EL (cell line): ENCODE measurements around the gene ITGBL1.

Experiments used
- DNase-seq: peaks from one replicate; pipeline ENCODE4 v3.0.0-alpha.2; 2016

Gene ITGBL1

DNA sequence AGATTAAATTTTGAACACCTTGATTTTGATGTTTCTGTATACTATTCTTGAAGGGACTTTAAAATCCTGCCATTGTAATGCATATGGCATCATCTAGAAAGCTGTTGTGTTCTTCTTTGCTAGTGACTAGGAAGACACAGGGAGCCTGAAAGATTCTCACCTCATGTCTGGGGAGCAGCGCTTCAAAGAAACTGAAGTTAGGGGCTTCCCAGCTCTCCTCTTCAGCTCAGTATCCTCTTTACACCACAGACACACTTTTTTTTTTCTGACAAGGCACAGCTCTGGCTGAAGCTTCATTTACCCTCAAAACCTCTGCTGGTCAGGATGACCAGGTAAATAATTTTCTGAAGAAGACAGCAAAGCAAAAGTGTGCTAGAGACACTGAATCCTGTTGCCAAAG is 255.6 kb downstream of the ITGBL1 start:
- DNase-seq = no peak

DNA sequence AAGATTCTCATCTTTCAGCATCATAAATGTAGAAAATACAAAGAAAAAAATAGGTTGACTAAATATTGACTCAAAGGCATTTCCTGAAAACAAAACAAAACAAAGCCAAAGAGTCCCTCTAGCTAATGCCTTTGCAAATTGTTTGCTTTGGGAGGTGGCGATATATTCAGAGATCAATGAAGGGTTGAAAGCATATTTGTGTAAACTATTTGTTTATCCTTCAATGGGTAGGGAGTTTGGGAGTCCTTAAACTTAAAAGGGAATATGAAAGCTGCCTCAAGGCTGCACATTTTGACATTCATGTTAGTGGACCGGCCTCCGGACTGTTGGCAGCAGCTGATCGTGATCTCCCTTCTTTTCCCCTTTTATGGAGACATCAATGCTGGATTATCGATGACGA is 257.5 kb downstream of the ITGBL1 start:
- DNase-seq = no peak

DNA sequence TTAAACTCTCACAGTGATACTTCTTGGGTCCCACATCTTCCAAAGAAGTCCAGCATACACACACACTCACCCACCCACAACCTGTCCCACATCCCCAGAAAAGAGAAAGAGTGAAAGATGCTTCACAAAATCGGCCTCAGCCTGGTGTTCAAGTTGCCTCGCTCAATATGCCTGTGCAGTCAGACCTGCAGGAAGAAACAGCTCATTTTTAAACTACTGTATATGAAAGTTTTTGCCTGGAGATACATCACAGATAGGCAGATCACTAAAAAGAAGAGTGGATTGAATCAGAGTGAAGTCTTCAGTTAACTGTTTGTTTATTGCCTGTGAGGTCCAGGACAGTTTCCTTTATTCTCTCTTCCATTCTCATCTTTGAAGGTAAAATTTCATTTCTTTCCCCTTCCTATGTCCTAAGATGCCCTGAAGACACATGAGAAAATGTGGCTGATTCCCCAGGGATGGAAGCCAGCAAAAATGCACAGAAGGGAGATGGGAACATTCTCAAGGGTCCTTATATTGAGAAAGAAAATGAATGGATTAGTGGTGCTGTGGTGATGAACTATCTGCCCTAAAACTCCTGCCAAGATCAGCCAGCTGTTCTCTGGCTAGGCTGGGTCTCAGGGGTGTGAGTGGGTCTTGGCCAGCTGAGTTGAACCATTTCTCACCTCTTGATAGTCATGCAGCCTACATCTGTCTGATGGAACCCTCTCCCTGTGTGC is 259.0 kb downstream of the ITGBL1 start:
- DNase-seq = no peak

DNA sequence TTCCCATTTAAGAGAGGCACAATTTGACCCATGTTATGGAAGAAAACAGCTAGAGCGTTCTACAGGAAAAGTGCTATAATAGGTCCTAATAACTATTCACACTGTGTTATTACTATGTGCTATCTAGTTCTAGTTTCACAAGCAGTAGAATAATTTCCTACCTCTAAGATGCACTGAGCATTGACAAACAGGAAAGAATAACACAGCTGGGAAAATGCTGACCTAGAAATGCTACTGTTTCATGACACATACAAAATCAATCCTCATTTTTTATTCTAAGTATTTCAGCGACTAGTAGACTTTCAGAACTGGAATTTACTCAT is 259.5 kb downstream of the ITGBL1 start:
- DNase-seq = no peak

DNA sequence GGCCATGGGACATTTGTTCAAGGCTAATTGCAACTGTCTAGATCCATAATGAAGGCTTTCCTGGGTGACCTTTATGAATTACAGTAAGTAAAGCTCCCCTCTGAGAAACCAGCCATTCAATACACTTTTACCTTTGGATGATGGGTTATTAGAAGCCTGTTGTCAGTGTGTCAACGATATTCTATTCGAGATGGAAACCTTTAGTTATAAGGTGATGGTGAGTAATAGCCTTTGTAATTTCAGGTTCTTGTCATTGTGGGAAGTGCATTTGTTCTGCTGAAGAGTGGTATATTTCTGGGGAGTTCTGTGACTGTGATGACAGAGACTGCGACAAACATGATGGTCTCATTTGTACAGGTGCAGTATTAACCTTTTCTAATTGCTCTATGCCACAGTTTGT is 261.7 kb downstream of the ITGBL1 start:
- DNase-seq = no peak

DNA sequence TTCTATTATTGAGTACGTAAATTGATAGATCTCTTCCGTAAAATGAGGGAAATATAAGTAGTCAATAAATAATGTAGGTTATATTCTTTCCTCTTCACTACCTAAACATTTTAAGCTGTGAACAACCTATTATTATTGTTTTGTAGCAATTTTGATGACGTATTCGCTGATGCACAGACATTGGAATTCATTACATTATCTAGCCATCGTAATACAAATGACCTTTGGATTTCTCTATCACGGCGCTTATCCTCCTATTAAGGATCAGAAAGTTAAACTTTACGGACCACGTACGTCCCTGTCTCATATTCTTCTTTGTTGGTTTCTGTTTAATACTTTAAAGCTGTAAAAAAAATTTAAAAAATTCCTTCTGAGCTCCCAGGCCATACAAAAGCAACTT is 264.9 kb downstream of the ITGBL1 start:
- DNase-seq = no peak

DNA sequence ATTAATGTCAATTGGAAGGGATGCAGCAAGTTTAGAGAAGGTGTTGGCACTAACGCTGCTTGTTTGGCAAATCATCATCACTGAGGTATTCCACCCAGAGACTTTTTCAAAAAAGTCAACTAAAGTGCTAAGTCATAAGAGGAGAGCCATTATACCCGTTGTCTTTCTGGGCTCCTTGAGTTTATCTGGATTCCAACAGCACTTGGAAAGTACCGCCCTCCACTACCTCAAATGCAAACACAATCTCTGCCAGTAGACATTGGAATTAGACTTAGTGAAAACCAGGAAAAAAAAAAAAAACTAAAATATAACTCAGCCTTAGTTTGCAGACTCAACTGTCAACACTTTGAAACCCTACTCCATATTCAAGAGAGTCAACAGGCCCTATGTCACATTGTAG is 266.0 kb downstream of the ITGBL1 start:
- no peak for DNase-seq

DNA sequence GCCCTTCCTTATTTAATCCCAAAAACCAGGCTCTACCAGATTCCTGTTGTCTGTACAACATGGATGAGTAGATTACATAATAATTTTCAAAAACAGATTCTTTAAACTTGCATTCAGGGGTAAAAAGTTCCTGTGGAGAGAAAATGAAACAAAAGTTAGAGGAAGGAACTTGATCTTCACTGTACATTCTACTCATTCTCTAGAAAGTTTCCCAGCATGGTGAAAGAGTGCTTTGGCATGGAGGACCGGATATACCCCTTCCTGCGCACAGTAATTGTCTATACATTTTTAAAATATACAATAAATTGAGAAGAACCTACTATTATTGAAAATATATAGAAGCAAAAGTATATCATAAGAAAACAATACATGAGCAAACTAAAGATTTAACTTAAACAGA is 274.2 kb downstream of the ITGBL1 start:
- DNase-seq = no peak

DNA sequence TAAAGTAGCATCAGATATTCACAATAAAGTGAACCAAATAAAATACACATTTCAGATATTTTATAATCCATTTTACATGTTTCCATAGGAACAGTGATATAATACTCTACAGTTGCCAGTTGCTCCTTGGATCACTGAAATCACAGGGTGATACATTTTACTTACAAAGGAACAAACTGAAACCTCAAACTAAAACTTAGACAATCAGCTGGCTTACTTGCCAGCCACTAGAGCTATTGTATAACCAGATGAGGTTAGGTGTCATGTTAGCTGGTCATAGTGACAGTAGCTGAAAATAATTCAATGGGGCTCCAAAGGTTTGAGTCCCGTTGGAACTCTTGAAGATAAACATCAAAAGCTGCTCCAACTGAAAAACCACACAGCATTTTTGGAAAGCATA is 274.6 kb downstream of the ITGBL1 start:
- no peak for DNase-seq

DNA sequence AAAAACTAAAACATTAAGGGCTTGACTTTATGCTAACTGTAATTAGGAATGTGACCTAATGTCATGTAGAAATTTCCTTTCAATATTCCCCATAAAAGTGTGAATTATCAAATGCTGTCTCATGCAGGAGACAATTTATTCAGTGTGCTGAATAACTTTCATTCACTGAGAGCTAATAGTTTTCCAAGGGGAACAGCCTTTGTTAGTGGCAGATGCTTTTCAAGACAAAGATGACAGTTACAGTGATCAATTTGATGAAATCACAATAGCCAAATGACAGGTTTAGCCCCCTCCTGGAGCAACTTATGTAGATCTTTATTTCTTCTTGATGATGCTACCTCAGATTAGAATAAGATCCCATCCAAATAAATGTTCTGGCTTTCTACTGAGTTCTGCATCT is 275.5 kb downstream of the ITGBL1 start:
- no peak for DNase-seq

DNA sequence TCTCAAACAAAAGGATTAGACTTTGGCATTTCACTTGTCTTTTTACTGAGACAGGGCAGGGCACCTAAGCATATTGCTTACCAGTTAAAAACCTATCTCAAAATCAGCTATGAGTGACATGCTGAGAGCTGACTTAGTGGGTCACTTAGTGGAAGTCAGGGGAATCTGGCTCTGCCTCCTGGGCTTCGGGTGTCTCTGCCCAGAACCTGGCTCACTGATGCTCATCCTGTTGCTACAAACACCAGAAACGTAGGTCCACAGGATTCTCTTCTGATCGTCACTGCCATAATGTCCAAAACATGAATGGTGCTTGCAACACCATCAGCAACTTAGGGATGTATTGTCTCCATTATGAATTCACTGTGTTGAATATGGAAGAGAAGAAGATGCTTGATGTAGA is 276.1 kb downstream of the ITGBL1 start:
- no peak for DNase-seq

DNA sequence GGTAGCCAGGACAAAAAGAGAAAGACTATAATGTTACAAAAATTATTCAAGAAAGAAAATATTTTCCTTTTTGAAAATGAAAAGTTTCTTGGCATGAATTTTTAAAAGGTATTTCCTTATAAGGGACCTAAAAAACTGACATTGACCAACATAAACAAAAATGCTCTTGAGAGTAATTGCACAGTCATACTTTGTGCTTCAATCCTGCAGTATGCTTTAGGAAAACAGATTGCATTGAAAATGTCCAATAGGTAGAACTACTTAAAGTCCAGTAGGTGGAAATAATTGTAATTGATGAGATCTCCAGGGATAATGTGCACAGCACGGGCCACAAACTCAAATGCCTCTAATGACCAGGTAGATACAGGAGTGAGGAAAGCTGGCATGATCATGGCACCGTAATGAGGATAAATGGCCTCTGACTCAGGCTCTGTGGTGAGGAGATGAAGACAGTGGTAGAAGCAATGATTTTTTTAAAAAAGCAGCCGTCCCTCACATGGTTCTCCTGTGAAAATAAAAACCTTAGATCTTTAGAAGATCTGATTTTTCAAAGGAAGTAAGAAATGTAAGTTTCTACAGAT is 278.0 kb downstream of the ITGBL1 start:
- no peak for DNase-seq

DNA sequence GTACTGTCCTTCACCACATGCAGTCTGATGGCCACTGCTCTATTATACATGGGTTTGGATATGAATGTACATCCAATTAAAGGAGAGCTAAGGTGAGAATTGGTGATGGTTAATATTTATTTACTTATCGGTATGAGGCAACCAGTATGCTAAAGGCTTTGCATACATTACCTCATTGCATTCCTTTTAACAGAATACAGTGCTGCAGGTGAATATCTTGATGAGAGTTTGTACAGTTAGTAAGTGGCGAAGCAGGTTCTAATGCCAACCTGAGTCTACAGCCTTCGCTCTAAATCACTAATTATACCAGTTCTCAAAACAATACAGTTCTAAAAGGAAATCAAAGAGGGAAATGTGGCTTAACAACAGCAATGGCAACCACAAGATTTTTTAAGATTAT is 284.1 kb downstream of the ITGBL1 start:
- DNase-seq = no peak

DNA sequence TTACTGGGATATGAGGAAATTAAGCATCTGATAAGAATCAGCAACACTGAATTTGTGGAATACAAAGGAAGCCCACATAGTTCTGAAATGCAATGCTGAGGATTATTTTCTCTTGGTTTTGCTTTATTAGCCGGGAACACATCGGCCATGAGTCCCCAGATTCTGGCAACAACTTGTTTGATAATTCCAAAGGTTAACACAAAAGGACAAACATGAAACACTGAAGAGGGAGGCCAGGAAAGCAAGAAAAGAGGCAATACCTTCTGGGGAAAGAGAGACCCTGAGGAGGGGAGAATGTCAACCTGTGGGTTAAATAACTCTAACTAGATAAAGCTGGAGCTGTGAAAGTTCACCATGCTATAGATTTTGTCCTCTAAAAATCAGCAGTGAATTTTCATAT is 285.9 kb downstream of the ITGBL1 start:
- no peak for DNase-seq

DNA sequence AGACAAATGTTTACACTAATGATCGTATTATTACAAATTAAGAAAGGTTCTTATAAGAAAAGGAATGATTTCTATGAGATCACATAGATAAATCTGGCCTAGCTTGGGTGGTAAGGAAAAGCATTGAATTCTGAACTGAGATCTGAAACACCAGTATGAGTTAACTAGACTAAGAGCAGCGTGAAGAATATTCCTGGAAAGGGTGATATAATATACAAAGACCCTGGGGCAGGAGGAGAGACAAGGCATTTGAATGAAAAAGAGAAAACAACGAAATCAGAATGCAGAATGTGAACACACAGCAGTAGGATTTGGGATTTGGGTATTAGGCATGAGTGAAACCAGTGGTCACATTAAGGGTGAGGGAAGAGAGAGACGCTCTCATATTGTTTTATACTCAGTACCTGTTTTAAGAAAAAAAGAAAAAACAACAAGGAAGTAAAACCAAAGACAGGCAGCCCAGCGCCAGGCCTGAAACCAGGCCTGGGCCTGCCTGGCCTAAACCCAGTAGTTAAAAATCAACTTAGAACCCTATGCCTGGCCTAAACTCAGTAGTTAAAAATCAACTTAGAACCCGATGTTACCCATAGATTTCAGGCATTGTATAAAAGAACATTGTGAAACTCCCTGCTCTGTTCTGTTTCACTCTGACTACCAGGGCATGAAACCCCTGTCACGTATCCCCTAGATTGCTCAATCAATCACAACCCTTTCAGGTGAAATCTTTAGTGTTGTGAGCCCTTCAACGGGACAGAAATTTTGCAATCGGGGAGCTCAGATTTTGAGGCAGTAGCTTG is 287.1 kb downstream of the ITGBL1 start:
- no peak for DNase-seq

DNA sequence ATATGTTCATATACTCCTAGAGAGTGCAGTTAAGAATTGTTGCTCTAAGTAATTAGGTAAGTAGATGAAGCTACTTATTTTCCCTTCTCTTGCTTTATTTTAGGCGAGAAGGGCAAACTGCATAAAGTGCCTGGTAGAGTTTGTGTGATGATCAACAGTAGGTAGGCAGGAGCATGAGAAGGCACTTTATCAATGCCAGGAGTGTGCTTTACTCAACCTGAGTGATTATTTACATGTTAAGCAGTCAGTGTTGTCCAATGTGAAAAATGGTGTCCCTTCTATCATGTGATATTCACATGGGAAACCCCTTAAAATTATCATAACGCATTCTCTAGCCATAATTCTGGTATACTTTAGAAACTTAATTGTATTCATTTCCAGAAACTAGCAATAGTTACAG is 294.0 kb downstream of the ITGBL1 start:
- no peak for DNase-seq

DNA sequence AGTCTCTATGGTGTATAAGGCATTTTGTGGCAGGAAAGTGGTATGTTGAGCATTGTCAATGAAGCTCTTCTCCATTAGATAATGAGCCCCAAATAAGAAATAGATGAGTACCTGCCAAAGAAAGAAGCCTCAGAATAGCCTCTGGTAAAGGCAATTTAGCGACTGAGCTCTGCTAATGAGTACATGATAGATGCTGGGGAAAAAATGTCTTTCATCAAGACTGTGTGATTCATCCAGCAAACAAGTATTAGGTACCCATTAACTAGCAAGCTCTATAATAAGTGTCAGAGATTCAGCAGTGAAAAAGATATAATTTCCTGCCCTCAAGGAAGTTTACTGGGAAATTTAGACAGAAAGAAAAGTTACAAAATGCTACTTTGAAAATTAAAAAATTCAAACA is 294.6 kb downstream of the ITGBL1 start:
- no peak for DNase-seq

DNA sequence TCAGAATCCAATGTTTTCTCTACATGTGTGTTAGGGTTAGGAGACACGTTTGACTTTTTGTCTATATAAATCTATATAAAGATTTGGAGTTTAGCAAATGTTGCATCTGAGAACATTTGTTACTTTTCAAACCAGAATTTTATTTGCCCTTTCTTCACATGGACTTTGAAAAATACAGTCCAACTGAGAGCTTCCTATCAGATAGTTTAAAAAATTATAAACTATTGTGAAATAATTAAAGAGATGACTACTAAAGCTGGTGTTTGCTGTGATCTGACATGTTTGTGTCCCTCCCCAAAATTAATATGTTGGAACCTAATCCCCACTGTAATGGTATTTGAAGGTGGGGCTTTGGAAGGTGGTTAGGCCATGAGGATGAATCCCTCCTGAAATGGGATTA is 297.1 kb downstream of the ITGBL1 start:
- DNase-seq = no peak

DNA sequence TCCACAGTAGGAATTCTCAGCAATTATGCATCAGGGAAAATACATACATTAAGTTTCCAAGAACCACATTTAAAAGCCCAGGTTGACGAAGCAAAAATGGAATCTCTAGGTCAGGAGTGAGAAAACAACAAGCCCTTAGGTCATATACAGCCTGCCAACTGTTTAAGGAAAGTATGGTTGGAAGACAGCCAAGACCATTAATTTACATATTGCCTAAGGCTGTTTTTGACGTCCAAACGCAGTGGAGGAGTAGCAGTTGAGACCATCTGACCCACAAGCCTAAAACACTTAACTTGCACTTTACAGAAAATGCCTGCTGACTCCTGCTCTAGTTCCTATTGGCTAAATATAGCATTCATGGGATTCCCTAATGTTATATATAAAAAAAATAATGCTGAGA is 299.0 kb downstream of the ITGBL1 start:
- peak; percentile 92 for DNase-seq

DNA sequence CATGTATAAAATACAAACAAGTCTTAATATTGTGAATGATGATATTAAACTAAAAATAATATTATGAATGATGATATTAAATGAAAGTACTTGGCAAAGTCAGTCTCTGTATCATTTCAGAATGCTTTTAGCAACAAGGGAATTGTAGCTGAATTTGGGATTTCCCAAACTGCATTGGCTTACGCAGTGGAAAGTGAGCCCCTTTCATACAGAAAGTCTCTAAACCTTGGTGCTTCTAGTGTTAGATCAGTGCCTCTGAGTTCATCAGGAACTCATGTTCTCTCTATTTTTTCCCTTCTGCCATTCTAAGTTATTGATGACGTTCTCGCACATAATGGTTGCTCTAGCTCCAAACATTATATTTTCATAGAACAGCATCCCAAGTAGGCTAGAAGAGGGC is 300.0 kb downstream of the ITGBL1 start:
- no peak for DNase-seq

DNA sequence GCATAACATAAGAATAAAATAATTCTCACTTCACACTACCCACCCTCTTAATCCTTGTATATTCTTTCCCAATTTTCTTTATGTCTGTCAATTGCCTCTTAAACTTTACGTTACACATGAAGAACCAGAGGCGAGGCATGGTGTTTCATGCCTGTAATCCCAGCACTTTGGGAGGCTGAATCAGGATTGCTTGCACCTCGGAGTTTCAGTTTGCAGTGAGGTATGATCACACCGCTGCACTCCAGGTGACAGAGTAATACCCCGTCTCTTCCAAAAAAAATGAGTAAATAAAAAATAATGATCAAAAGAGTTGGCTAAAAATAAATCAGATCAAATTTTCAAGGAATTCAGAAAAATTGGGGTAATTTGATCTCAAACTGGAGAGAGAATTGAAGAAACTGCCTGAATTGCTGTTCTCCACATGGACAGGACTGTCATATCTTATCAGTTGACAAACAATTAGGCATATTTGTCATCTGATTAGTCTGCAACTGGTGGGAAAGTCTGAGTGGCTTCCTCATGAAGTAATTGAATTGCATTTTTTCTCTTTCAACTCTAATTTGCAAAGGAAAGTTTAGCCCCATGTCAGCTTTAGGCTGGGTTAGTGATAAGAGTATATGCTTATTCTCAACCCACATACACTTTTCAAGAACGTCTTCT is 302.9 kb downstream of the ITGBL1 start:
- DNase-seq = no peak

DNA sequence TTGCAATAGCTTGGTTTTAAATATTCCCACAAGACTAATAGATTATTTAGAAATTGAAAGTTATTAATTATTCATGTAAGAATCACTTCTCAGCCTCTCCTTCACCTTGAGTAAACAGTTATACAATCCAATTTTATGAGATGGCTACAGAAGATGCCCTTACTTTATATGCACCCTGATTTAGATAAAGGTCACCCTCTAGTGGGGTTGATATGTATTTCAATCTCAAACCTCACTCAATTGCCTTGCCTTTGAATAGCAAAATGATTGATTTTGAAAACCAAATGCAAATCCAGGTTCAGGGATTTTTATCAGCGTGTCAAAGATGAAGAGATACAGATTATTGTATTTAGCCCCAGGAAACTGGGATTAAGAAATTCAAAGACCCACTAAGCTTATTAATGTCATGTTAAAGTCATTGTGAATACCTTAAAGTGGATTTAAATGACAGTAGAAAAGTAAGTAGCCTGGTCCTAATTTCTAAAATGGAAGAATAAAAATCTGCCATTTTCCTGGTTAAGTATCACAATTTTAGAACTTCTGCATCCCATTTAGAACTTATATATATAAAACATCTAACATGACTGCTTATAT is 305.1 kb downstream of the ITGBL1 start:
- DNase-seq = peak; percentile 48

DNA sequence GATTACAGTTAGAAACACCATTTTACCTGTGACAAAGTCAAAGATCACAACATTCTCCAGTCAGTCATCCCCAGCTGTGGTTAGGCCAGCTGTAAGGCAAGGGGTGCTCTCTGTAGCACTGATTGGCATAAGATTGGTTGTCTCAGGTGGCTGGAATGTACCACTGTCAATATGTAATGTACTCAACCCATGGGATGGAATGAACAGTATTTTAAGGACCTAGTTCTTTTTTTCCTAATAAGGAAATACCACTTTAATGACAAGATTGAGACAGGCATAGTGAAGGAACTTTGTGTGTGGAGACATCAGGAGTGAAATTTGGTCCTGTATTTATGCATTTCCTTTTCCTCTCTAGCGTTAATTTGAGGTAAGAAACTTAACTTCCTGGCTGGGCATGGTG is 310.7 kb downstream of the ITGBL1 start:
- peak; percentile 11 for DNase-seq
